ENCODE results near the gene PSPH.
A peak's percentile ranks its signal among the peaks of the same experiment; 100 is the strongest.

The PSPH gene

GRCh38 chr7:55970561-55970960 is 80.7 kb downstream of the PSPH start:
- DNase-seq (ENCODE audit: extremely low spot score): no peak
- ChIA-PET CTCF (no interaction called here), POLR2A (no interaction called here)
- TF ChIP-seq FOXA1 (IDR thresholded peaks at IDR 0.05) (no peak), CTBP1 (IDR thresholded peaks at IDR 0.05; ENCODE audit: borderline replicate concordance) (no peak), FOXM1 (IDR thresholded peaks at IDR 0.05; ENCODE audit: borderline replicate concordance) (no peak), HDGF (IDR thresholded peaks at IDR 0.05; ENCODE audit: borderline replicate concordance) (no peak), SP1 (IDR thresholded peaks at IDR 0.05) (no peak), SUZ12 (IDR thresholded peaks at IDR 0.05) (no peak), LEF1 (IDR thresholded peaks at IDR 0.05; ENCODE audit: borderline replicate concordance) (no peak)

DNA sequence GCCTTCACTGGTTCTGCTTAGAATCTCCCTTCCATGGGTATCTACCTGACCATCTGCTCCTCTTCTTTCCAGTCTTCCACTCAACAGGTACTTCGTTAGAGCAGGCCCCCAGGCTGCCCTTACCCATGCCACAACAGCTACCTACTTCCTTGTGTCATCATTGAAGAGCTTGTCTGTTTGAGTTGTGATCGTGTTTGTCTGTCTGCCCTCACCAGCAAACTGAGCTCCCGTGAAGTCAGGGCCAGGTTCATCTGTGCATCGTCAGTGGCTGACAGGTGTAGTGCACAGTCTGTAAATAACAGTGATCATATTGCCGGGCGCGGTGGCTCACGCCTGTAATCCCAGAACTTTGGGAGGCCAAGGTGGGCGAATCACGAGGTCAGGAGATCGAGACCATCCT is 81.9 kb downstream of the PSPH start:
- no peak for DNase-seq (ENCODE audit: extremely low spot score)
- TF ChIP-seq L3MBTL2 (conservative IDR thresholded peaks at IDR 0.05) (no peak), TARDBP (IDR thresholded peaks at IDR 0.05) (no peak), ARNT (IDR thresholded peaks at IDR 0.05) (no peak), FOXM1 (IDR thresholded peaks at IDR 0.05; ENCODE audit: borderline replicate concordance) (no peak), FOXK2 (IDR thresholded peaks at IDR 0.05) (no peak), ZNF384 (IDR thresholded peaks at IDR 0.05) (no peak), BHLHE40 (IDR thresholded peaks at IDR 0.05; ENCODE audit: borderline replicate concordance) (no peak), SUZ12 (IDR thresholded peaks at IDR 0.05) (no peak)
- ChIA-PET POLR2A (no interaction called here), CTCF (no interaction called here)

- ChIA-PET POLR2A (interaction anchor here (0.6 to 1.0 kb wide), 2 partner anchors 10 to 33 kb away, joined by 3 to 4 read pairs; no protein-coding TSS in a partner anchor), CTCF (no interaction called here)
- TF ChIP-seq FOXK2 (IDR thresholded peaks at IDR 0.05) (no peak), FOXA1 (IDR thresholded peaks at IDR 0.05) (no peak), ELF4 (IDR thresholded peaks at IDR 0.05) (no peak), FOXM1 (IDR thresholded peaks at IDR 0.05; ENCODE audit: borderline replicate concordance) (no peak), HDGF (IDR thresholded peaks at IDR 0.05; ENCODE audit: borderline replicate concordance) (no peak), SP1 (IDR thresholded peaks at IDR 0.05) (no peak), NFRKB (IDR thresholded peaks at IDR 0.05) (no peak), LEF1 (IDR thresholded peaks at IDR 0.05; ENCODE audit: borderline replicate concordance) (no peak), ZNF384 (IDR thresholded peaks at IDR 0.05) (no peak), CTBP1 (IDR thresholded peaks at IDR 0.05; ENCODE audit: borderline replicate concordance) (no peak), TARDBP (IDR thresholded peaks at IDR 0.05) (no peak), BHLHE40 (IDR thresholded peaks at IDR 0.05; ENCODE audit: borderline replicate concordance) (no peak)
- DNase-seq (ENCODE audit: extremely low spot score): no peak
Observed at GRCh38 chr7:55966851-55967250, 84.4 kb downstream of the PSPH start.

DNA sequence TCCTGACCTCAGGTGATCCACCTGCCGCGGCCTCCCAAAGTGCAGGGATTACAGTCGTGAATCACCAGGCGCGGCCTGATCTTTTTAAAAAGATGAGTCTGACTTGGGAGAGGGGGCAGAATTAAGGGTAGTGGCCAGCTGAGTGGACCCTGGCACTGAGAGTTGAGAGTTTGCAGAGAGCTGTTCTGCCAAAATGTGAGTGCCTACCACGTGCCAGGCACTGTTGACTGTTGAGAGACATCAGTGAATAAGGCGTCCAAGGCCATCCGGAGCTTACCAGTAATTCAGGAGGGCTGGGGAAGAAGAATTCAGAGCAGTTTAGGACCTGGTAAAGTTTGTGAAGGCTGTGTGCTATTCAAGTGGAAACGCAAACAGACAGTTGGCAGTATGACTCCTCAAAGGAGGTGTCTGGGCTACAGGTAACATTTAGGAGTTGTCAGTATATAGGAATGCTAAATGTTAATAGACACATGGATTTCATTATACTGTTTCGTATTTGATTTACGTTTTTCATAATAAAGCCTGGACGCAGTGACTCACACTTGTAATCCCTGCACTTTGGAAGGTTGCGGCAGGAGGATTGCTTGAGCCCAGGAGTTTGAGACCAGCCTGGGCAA is 85.3 kb downstream of the PSPH start:
- TF ChIP-seq HDGF (IDR thresholded peaks at IDR 0.05; ENCODE audit: borderline replicate concordance) (no peak), L3MBTL2 (conservative IDR thresholded peaks at IDR 0.05) (0 out of 2 replicates have a peak, but pooled peaks have one; percentile 15)
- DNase-seq (ENCODE audit: extremely low spot score): no peak
- CTCF ChIA-PET: no interaction called here
- POLR2A ChIA-PET: no interaction called here

GRCh38 chr7:55965100-55965470 is 86.2 kb downstream of the PSPH start:
- DNase-seq (ENCODE audit: extremely low spot score): no peak
- CTCF ChIA-PET: interaction anchor here (0.6 to 1.5 kb wide), 3 partner anchors 10 to 692 kb away, joined by 3 to 7 read pairs (median 4); no protein-coding TSS in a partner anchor
- POLR2A ChIA-PET: interaction anchor here (1.4 kb wide), 2 partner anchors 86 to 141 kb away, joined by 3 to 6 read pairs; partner anchors contain the start of genes CCT6A, CHCHD2 and PSPH
- TF ChIP-seq NFRKB (IDR thresholded peaks at IDR 0.05): no peak

GRCh38 chr7:55964261-55965099 is 86.8 kb downstream of the PSPH start, which contains the start of gene NIPSNAP2:
Gene NIPSNAP2, plus strand, starts transcription at chr7:55964585. Its CDS starts 25 bp downstream, at chr7:55964610.
- TF ChIP-seq LEF1 (IDR thresholded peaks at IDR 0.05; ENCODE audit: borderline replicate concordance): no peak
- TF ChIP-seq NFRKB (IDR thresholded peaks at IDR 0.05): no peak
- TF ChIP-seq ARNT (IDR thresholded peaks at IDR 0.05): peak; percentile 57; the same call in 1 of the 2 replicates
- TF ChIP-seq FOXK2 (IDR thresholded peaks at IDR 0.05): no peak
- peak; percentile 87 for DNase-seq (ENCODE audit: extremely low spot score)
- ChIA-PET POLR2A (interaction anchor here (0.6 to 1.4 kb wide), 5 partner anchors 14 to 323 kb away, joined by 3 to 6 read pairs (median 3); partner anchors contain the start of genes CCT6A, CHCHD2 and PSPH), CTCF (interaction anchor here (0.5 to 1.5 kb wide), 15 partner anchors 9 to 691 kb away, joined by 3 to 7 read pairs (median 4); partner anchors contain the start of gene CHCHD2)

DNA sequence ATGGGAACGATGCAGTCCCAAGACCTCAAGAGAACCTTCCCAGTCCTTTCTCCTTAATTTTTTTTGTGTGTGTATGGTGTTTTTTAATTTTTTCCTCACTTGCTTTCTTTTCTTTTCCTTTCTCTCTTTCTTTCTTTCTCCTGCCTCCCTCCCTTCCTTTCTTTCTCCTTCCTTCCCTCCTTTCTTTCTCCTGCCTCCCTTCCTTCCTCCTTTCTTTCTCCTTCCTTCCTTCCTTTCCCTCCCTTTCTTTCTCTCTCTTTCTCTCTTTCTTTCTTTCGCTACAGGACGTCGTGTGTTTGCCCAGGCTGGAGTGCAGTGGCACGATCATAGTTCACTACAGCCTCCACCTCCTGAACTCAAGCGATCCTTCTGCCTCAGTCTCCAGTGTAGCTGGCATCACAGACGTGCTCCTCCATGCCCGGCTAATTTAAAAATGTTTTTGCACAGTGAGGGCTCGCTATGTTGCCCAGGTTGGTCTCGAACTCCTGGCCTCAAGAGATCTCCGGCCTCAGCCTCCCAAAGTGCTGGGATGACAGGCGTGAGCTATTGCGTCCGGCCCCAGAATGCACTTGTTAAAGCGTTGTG is 87.6 kb downstream of the PSPH start:
- no peak for DNase-seq (ENCODE audit: extremely low spot score)
- ChIA-PET POLR2A (interaction anchor here (0.6 to 1.4 kb wide), 4 partner anchors 15 to 322 kb away, joined by 3 to 6 read pairs (median 4); partner anchors contain the start of genes CCT6A and PSPH), CTCF (interaction anchor here (0.5 to 1.5 kb wide), 13 partner anchors 8 to 687 kb away, joined by 3 to 7 read pairs (median 5); partner anchors contain the start of gene CHCHD2)
- TF ChIP-seq LEF1 (IDR thresholded peaks at IDR 0.05; ENCODE audit: borderline replicate concordance) (no peak), ZNF384 (IDR thresholded peaks at IDR 0.05) (no peak), FOXK2 (IDR thresholded peaks at IDR 0.05) (no peak), BHLHE40 (IDR thresholded peaks at IDR 0.05; ENCODE audit: borderline replicate concordance) (no peak)

- ChIA-PET POLR2A (interaction anchor here (0.7 kb wide), 1 partner anchor 45 kb away, joined by 3 read pairs; no protein-coding TSS in a partner anchor), CTCF (no interaction called here)
- no peak for DNase-seq (ENCODE audit: extremely low spot score)
- no peak for TF ChIP-seq ZNF384 (IDR thresholded peaks at IDR 0.05)
- TF ChIP-seq SP1 (IDR thresholded peaks at IDR 0.05): no peak
- no peak for TF ChIP-seq BHLHE40 (IDR thresholded peaks at IDR 0.05; ENCODE audit: borderline replicate concordance)
- no peak for TF ChIP-seq HDGF (IDR thresholded peaks at IDR 0.05; ENCODE audit: borderline replicate concordance)
- no peak for TF ChIP-seq L3MBTL2 (conservative IDR thresholded peaks at IDR 0.05)
- TF ChIP-seq, protein P1, sequence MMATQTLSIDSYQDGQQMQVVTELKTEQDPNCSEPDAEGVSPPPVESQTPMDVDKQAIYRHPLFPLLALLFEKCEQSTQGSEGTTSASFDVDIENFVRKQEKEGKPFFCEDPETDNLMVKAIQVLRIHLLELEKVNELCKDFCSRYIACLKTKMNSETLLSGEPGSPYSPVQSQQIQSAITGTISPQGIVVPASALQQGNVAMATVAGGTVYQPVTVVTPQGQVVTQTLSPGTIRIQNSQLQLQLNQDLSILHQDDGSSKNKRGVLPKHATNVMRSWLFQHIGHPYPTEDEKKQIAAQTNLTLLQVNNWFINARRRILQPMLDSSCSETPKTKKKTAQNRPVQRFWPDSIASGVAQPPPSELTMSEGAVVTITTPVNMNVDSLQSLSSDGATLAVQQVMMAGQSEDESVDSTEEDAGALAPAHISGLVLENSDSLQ (IDR thresholded peaks at IDR 0.05): no peak
- no peak for TF ChIP-seq TARDBP (IDR thresholded peaks at IDR 0.05)
- no peak for TF ChIP-seq NFRKB (IDR thresholded peaks at IDR 0.05)
- TF ChIP-seq ARNT (IDR thresholded peaks at IDR 0.05): no peak
Observed at GRCh38 chr7:55962014-55962413, 89.2 kb downstream of the PSPH start.
